Measurements from ENCODE around the gene CST11. TPM values are rescaled to one million over a fixed set of nuclear protein-coding genes. Genes with fewer than 3 reads are reported as not detected.

The CST11 gene
- total and polyA plus RNA-seq, 9 of the 15 experiments (the other 6 are each of a cell fraction or from before 2014, with no cell fraction given), result not detected

DNA sequence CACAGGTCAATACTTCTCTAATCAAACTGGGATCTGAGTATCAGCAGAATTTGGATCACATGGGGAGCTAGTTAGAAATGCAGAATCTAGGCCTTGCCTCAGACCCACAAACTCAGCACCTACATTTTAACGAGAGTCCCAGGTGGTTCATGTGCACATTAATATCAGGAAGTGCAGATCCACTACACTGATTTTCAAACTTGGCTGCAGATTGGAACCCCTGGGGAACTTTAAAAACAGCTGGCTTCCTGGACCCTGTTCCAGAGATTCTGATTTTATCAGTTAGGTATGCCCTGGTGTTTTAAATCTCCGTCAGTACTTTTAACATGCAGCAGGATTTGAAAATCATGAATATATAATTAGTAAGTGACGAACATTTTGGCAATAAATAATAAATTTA is 36.3 kb upstream of the CST11 start:
- no peak overlapping the region for H3K4me3 ChIP-seq
- no TSS peak for BruUV-seq (replicated peaks)
- WGBS (ENCODE audit: insufficient coverage, low coverage, missing lambda C conversion rate), result 8% methylated on average over 3 of the region's 3 CpGs
- in situ Hi-C loops (cut with MboI), result no loop called here
- DNase-seq (ENCODE audit: extremely low read depth in 1 of 4, low spot score in 3 of 4) (no peak), FAIRE-seq (no peak), ATAC-seq (no peak)
- CTCF ChIA-PET (ENCODE audit: low intra/inter-chr PET ratio), result no interaction called here
- no peaks in the 10 kb centered on the region; a peak in 1 of 5 replicates for H3K27me3 ChIP-seq (ENCODE audit: control insufficient read depth in 2 of 2, insufficient read depth in 2 of 2, low read length in 2 of 2)
- H3K36me3 ChIP-seq (ENCODE audit: control insufficient read depth, insufficient read depth, low read length), result no peaks in the 10 kb centered on the region
- H3K79me2 ChIP-seq (ENCODE audit: control insufficient read depth, insufficient read depth, low read length), result no peaks in the 10 kb centered on the region
- no peak overlapping the region for H3K4me2 ChIP-seq (ENCODE audit: insufficient read depth, low read length)
- no peak overlapping the region for H2AFZ ChIP-seq (ENCODE audit: low read depth, low read length)
- TF ChIP-seq ARID3A (IDR thresholded peaks at IDR 0.05; ENCODE audit: borderline replicate concordance, low read depth, low read length) (no peak), EP400 (IDR thresholded peaks at IDR 0.05) (no peak)
- POLR2A ChIA-PET, result no interaction called here
- H3K27ac ChIP-seq (ENCODE audit: extremely low read depth, low read depth, low read length), result no peak overlapping the region
- H3K9me3 ChIP-seq (replicated peaks; ENCODE audit: control insufficient read depth, insufficient read depth, low read depth, low read length), result no peaks in the 10 kb centered on the region
- no peak overlapping the region for H3K9ac ChIP-seq (ENCODE audit: insufficient read depth in 1 of 2, low read depth in 2 of 2, low read length in 2 of 2)
- H4K20me1 ChIP-seq (replicated peaks; ENCODE audit: control insufficient read depth, insufficient read depth, low read length), result no peaks in the 10 kb centered on the region
- H3K9me1 ChIP-seq (ENCODE audit: control insufficient read depth, insufficient read depth, low read length), result peaks cover 3% of the 10 kb centered on the region
- peaks cover 0 to 7% of the 10 kb centered on the region in 2 experiments; a peak in 2 of 5 replicates for H3K4me1 ChIP-seq (replicated peaks in 1 of 2; ENCODE audit: control insufficient read depth in 2 of 2, insufficient read depth in 2 of 2, low read length in 2 of 2)
- intact Hi-C loops (cut with micrococcal nuclease), result no loop called here

- POLR2A ChIA-PET, result no interaction called here
- H3K9me1 ChIP-seq (ENCODE audit: control insufficient read depth, insufficient read depth, low read length), result peaks cover under 1% of the 10 kb centered on the region
- TF ChIP-seq RFX1 (IDR thresholded peaks at IDR 0.05), result no peak
- TF ChIP-seq, protein P1, sequence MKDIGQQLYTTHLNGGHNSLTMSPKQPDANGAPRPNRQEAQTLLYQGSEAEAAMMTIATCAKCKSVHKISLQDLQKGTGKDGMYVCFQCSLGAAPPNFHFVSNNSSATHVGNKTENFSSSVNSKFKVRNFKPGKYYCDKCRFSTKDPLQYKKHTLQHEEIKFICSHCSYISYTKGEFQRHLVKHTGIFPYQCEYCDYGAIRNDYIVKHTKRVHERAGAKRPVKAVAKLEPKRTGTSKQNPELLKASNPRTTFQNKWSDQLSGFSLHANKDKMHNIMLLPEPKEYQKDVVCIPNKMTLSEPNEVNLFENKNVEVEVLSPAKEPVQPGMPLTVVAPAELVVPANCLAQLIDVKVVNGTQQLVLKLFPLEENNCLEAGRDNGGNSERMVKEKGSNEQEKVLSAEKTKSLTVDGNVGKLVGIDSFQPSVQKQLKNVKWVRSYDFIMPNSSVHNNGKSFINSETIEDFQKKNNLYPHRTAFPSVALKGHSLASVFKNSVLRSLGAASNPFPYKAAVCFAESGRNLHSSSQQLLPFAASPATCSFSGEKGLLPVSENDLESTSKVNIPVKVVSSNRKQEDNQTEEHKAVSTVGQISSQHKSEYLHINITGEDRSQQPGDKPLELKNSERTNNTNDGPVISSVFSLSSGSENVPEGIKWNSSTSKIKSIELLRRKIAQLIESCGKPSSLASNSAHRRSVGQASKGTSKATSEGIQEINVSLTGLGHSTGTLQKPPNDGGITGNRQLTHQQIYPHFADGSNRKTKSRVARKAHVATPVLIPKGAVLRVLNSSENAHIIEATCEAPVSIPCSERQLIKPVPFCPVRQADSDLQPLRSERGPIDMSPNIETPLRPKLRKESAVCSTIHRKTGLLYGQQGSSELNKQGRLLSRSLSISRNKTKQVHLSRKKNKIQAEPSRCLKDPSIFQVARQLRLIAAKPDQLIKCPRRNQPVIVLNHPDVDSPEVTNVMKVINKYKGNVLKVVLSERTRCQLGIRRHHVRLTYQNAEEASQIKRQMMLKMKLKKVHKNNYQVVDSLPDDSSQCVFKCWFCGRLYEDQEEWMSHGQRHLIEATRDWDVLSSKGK (CRISPR knock-in tag; IDR thresholded peaks at IDR 0.05), result no peak
Observed at GRCh38 chr20:23488470-23488869, 35.8 kb upstream of the CST11 start.

More at GRCh38 chr20:23488470-23488869, 35.8 kb upstream of the CST11 start:
- no peaks in the 10 kb centered on the region for H4K20me1 ChIP-seq (replicated peaks; ENCODE audit: control insufficient read depth, insufficient read depth, low read length)
- no peaks in the 10 kb centered on the region; a peak in 1 of 5 replicates for H3K27me3 ChIP-seq (ENCODE audit: control insufficient read depth in 2 of 2, insufficient read depth in 2 of 2, low read length in 2 of 2)
- H3K4me3 ChIP-seq, result no peak overlapping the region
- H3K36me3 ChIP-seq (ENCODE audit: control insufficient read depth, insufficient read depth, low read length), result no peaks in the 10 kb centered on the region
- no peaks in the 10 kb centered on the region for H3K9me3 ChIP-seq (replicated peaks; ENCODE audit: control insufficient read depth, insufficient read depth, low read depth, low read length)
- ATAC-seq (no peak), FAIRE-seq (no peak), DNase-seq (ENCODE audit: extremely low read depth in 1 of 4, low spot score in 3 of 4) (no peak)
- no peaks in the 10 kb centered on the region for H3K79me2 ChIP-seq (ENCODE audit: control insufficient read depth, insufficient read depth, low read length)
- WGBS (ENCODE audit: insufficient coverage, low coverage, missing lambda C conversion rate), result 0% methylated on average over 2 of the region's 2 CpGs
- H2AFZ ChIP-seq (ENCODE audit: low read depth, low read length), result no peak overlapping the region
- CTCF ChIA-PET (ENCODE audit: low intra/inter-chr PET ratio), result no interaction called here
- BruUV-seq (replicated peaks), result no TSS peak
- in situ Hi-C loops (cut with MboI) (no loop called here), intact Hi-C loops (cut with micrococcal nuclease) (no loop called here)
- no peak overlapping the region for H3K27ac ChIP-seq (ENCODE audit: extremely low read depth, low read depth, low read length)
- H3K4me2 ChIP-seq (ENCODE audit: insufficient read depth, low read length), result no peak overlapping the region
- H3K9ac ChIP-seq (ENCODE audit: insufficient read depth in 1 of 2, low read depth in 2 of 2, low read length in 2 of 2), result no peak overlapping the region
- peaks cover 0 to 2% of the 10 kb centered on the region in 2 experiments; a peak in 2 of 5 replicates for H3K4me1 ChIP-seq (replicated peaks in 1 of 2; ENCODE audit: control insufficient read depth in 2 of 2, insufficient read depth in 2 of 2, low read length in 2 of 2)
